GM21515 (cell line): Measurements from ENCODE around the gene VEGFB.

Source experiments
- ATAC-seq: cut with Tn5 transposase; IDR thresholded peaks from one replicate; pipeline ENCODE4 v1.9.1; 2021; ENCODE audit not compliant: unreplicated experiment

VEGFB gene

GRCh38 chr11:64258946-64259532, 24.7 kb downstream of the VEGFB start:
- no peak for ATAC-seq

GRCh38 chr11:64259533-64260067, 25.2 kb downstream of the VEGFB start:
- ATAC-seq: no peak

GRCh38 chr11:64260147-64260708, 25.8 kb downstream of the VEGFB start:
- ATAC-seq: no peak

GRCh38 chr11:64261556-64262080, 27.2 kb downstream of the VEGFB start:
- no peak for ATAC-seq

- ATAC-seq: no peak
Observed at GRCh38 chr11:64262271-64263002, 28.1 kb downstream of the VEGFB start.

GRCh38 chr11:64263021-64263946, 28.9 kb downstream of the VEGFB start:
- no peak for ATAC-seq

GRCh38 chr11:64263947-64264317, 29.5 kb downstream of the VEGFB start:
- no peak for ATAC-seq

- ATAC-seq: no peak
Observed at GRCh38 chr11:64264371-64264852, 30.0 kb downstream of the VEGFB start.

GRCh38 chr11:64265176-64266160, 31.1 kb downstream of the VEGFB start:
- no peak for ATAC-seq

- no peak for ATAC-seq
Observed at GRCh38 chr11:64266339-64266738, 32.0 kb downstream of the VEGFB start.

- ATAC-seq: no peak
Observed at GRCh38 chr11:64267207-64267945, 33.0 kb downstream of the VEGFB start.

GRCh38 chr11:64268025-64268892, 33.9 kb downstream of the VEGFB start:
- ATAC-seq: no peak

- peak; percentile 17 for ATAC-seq
Observed at GRCh38 chr11:64268893-64269539, 34.6 kb downstream of the VEGFB start.

GRCh38 chr11:64269540-64270220, 35.3 kb downstream of the VEGFB start:
- ATAC-seq: peak; percentile 57

- ATAC-seq: no peak
Observed at GRCh38 chr11:64275031-64275800, 40.8 kb downstream of the VEGFB start.

- ATAC-seq: no peak
Observed at GRCh38 chr11:64275841-64276240, 41.5 kb downstream of the VEGFB start.
